Keratinocyte (primary cell): Measurements from ENCODE around the gene ZNF497. TPM values are rescaled to one million over a fixed set of nuclear protein-coding genes. Genes with fewer than 3 reads are reported as not detected.

Source experiments
- DNase-seq: peaks from one replicate; pipeline ENCODE4 v3.0.0-alpha.2; 2011; ENCODE audit warnings: low read depth, missing footprints, low spot score
- FAIRE-seq: peaks from 2 replicates; lab custom pipeline; 2011; peaks lifted over from hg19 to GRCh38; lab: Jason Lieb, UNC
- H2AFZ ChIP-seq: 2 replicates; pipeline ENCODE4 v1.6.0; 2012; ENCODE audit warnings: low read length, control low read depth, inconsistent platforms; ENCODE audit not compliant: control insufficient read depth
- H3K27ac ChIP-seq: 2 replicates; pipeline ENCODE4 v1.5.1; 2011; ENCODE audit warnings: low read length; ENCODE audit not compliant: control insufficient read depth, insufficient read depth
- H3K27me3 ChIP-seq: 3 replicates; pipeline ENCODE4 v1.6.0; 2011; ENCODE audit warnings: low read length; ENCODE audit not compliant: control insufficient read depth, insufficient read depth; ENCODE audit errors: extremely low read depth
- H3K36me3 ChIP-seq, 2 experiments: 2 replicates in 1 of 2; 3 replicates in 1 of 2; pipeline ENCODE4 v1.5.1; 2011; ENCODE audit warnings: low read length in 2 of 2, mild to moderate bottlenecking in 1 of 2; ENCODE audit not compliant: control insufficient read depth in 2 of 2, insufficient read depth in 2 of 2; ENCODE audit errors: extremely low read depth in 1 of 2
- H3K4me1 ChIP-seq: 3 replicates; pipeline ENCODE4 v1.5.1; 2011; ENCODE audit warnings: low read length; ENCODE audit not compliant: control insufficient read depth, insufficient read depth; ENCODE audit errors: extremely low read depth
- H3K4me2 ChIP-seq: 3 replicates; pipeline ENCODE4 v1.6.0; 2011; ENCODE audit warnings: low read depth, low read length; ENCODE audit not compliant: control insufficient read depth, insufficient read depth; ENCODE audit errors: extremely low read depth
- H3K4me3 ChIP-seq, 3 experiments: fragments of 200-600 bp in 1 of 3; sonication (generic) in 1 of 3; 2 replicates in 2 of 3; 3 replicates in 1 of 3; pipeline ENCODE4 v1.5.1; 2011 to 2016; ENCODE audit warnings: low read length in 3 of 3, mild to moderate bottlenecking in 3 of 3, control low read depth in 2 of 3, inconsistent platforms in 1 of 3, low read depth in 1 of 3, mixed read lengths in 1 of 3, mixed run types in 1 of 3, moderate library complexity in 1 of 3; ENCODE audit not compliant: control insufficient read depth in 2 of 3, insufficient read depth in 2 of 3; ENCODE audit errors: extremely low read depth in 1 of 3
- H3K79me2 ChIP-seq: 2 replicates; pipeline ENCODE4 v1.6.0; 2012; ENCODE audit warnings: low read length; ENCODE audit not compliant: control insufficient read depth, insufficient read depth
- H3K9ac ChIP-seq: 3 replicates; pipeline ENCODE4 v1.6.0; 2011; ENCODE audit warnings: low read length; ENCODE audit not compliant: control insufficient read depth, insufficient read depth; ENCODE audit errors: extremely low read depth
- H3K9me1 ChIP-seq: 3 replicates; pipeline ENCODE4 v1.6.0; 2011; ENCODE audit warnings: low read length; ENCODE audit not compliant: control insufficient read depth, insufficient read depth; ENCODE audit errors: extremely low read depth
- H3K9me3 ChIP-seq: 2 replicates; pipeline ENCODE4 v1.5.1; 2012; ENCODE audit warnings: low read depth, low read length; ENCODE audit not compliant: control insufficient read depth
- H4K20me1 ChIP-seq: 3 replicates; pipeline ENCODE4 v1.6.0; 2011; ENCODE audit warnings: low read length; ENCODE audit not compliant: control insufficient read depth, insufficient read depth; ENCODE audit errors: extremely low read depth
- EZH2 ChIP-seq: IDR thresholded peaks from one replicate; pipeline ENCODE4 v1.6.1; 2012; ENCODE audit warnings: inconsistent platforms, mild to moderate bottlenecking, low read length, moderate library complexity
- dilution Hi-C: fragments of 300-500 bp; cut with MboI; formaldehyde crosslinking; loops from one replicate; pipeline ENCODE4 v1.7.0; 2020; ENCODE audit warnings: low sequenced_read_pairs; ENCODE audit not compliant: extremely low pct_ligation_motif_present
- polyA plus RNA-seq, 5 experiments: library from polyadenylated mRNA; depleted of rRNA in 3 of 5; stranded (reverse) in 3 of 5; stranded (forward) in 1 of 5; unstranded in 1 of 5; fragments of >200 nt; gene quantifications; 1 replicate in 1 of 5; 2 replicates in 3 of 5; 3 replicates in 1 of 5; pipeline versions ENCODE4 v1.2.1 to v1.2.3, GENCODE V29; 2011 to 2012; ENCODE audit warnings: missing spikeins in 2 of 5, low read depth in 1 of 5, low replicate concordance in 1 of 5
- TF ChIP-seq, protein P1 (sequence below), 3 experiments: IDR thresholded peaks in 1 of 3; conservative IDR thresholded peaks in 1 of 3; optimal IDR thresholded peaks in 1 of 3; 2 replicates in 2 of 3; 3 replicates in 1 of 3; pipeline versions ENCODE3 to v1.5.1; 2011; ENCODE audit warnings: low read length in 3 of 3, mild to moderate bottlenecking in 3 of 3, moderate library complexity in 2 of 3, control low read depth in 1 of 3, inconsistent platforms in 1 of 3; ENCODE audit not compliant: insufficient read depth in 2 of 3; ENCODE audit errors: extremely low read depth in 1 of 3

ZNF497 gene
- polyA plus RNA-seq, 1 donor (not counting 4 experiments of a cell fraction or from before 2014, with no cell fraction given) = 0.29 TPM

DNA sequence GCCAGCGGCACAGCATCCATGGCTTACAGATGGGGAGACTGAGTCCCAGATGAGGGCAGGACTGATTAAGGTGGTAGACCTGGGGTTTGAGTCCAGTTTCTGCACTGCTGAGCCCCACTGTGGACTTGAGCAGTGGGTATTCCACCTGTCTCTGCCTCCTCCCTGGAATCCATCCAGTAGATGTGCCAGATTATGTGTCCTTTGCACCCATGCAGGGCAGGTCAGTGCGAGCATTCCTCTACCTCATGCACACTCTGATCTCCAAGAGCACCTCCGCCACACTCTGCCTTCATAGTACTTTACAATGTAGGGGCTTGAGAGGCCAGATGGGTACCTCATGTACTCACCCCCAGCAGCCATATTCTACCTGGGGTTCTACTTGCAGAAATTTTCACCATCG, 25.7 kb downstream of the ZNF497 start:
- dilution Hi-C loops = no loop called here
- no peak overlapping the region for H3K4me2 ChIP-seq
- FAIRE-seq (no peak), DNase-seq (no peak)
- H2AFZ ChIP-seq = no peak overlapping the region
- no peaks in the 10 kb centered on the region for H3K79me2 ChIP-seq
- H3K27ac ChIP-seq = no peak overlapping the region
- TF ChIP-seq EZH2 = no peak
- TF ChIP-seq, protein P1, sequence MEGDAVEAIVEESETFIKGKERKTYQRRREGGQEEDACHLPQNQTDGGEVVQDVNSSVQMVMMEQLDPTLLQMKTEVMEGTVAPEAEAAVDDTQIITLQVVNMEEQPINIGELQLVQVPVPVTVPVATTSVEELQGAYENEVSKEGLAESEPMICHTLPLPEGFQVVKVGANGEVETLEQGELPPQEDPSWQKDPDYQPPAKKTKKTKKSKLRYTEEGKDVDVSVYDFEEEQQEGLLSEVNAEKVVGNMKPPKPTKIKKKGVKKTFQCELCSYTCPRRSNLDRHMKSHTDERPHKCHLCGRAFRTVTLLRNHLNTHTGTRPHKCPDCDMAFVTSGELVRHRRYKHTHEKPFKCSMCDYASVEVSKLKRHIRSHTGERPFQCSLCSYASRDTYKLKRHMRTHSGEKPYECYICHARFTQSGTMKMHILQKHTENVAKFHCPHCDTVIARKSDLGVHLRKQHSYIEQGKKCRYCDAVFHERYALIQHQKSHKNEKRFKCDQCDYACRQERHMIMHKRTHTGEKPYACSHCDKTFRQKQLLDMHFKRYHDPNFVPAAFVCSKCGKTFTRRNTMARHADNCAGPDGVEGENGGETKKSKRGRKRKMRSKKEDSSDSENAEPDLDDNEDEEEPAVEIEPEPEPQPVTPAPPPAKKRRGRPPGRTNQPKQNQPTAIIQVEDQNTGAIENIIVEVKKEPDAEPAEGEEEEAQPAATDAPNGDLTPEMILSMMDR (optimal IDR thresholded peaks at IDR 0.05 in 1 of 3, IDR thresholded peaks at IDR 0.05 in 1 of 3, conservative IDR thresholded peaks at IDR 0.05 in 1 of 3; ENCODE audit: extremely low read depth in 1 of 3, insufficient read depth in 2 of 3, low read length in 3 of 3) = no peak
- H3K27me3 ChIP-seq = no peaks in the 10 kb centered on the region
- no peak overlapping the region for H3K4me3 ChIP-seq
- no peaks in the 10 kb centered on the region for H3K4me1 ChIP-seq
- H3K36me3 ChIP-seq = peaks cover 12 to 18% of the 10 kb centered on the region in 2 experiments
- H3K9me1 ChIP-seq = no peaks in the 10 kb centered on the region
- H3K9me3 ChIP-seq = peaks cover 9% of the 10 kb centered on the region
- H4K20me1 ChIP-seq = no peaks in the 10 kb centered on the region
- H3K9ac ChIP-seq = no peak overlapping the region

DNA sequence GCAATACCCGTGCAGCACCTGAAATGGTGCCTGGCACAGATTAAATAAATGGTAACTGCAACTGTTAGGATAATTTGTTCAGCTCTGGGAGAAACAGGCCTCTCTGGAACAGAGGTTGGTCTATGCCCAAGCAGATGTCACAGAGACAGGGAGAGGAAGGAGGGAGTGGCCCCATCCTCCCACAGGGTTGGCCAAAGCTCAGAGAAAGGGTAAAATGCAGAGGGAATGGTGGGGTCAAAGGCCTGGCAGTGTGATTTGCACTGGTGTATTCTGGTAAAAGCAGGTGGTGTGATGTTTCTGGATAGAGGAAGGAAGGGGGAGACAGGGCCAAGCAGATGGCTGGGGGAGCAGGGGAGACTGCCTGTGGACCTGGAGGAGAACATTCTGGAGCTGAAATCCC, 26.3 kb downstream of the ZNF497 start:
- dilution Hi-C loops = no loop called here
- TF ChIP-seq, protein P1 (optimal IDR thresholded peaks at IDR 0.05 in 1 of 3, IDR thresholded peaks at IDR 0.05 in 1 of 3, conservative IDR thresholded peaks at IDR 0.05 in 1 of 3; ENCODE audit: extremely low read depth in 1 of 3, insufficient read depth in 2 of 3, low read length in 3 of 3) = no peak
- no peak for TF ChIP-seq EZH2

More for the DNA sequence above, 26.3 kb downstream of the ZNF497 start:
- H3K9ac ChIP-seq = no peak overlapping the region
- H3K9me1 ChIP-seq = no peaks in the 10 kb centered on the region
- peaks cover 9% of the 10 kb centered on the region for H3K9me3 ChIP-seq
- no peak overlapping the region for H2AFZ ChIP-seq
- no peak overlapping the region for H3K4me2 ChIP-seq
- H3K79me2 ChIP-seq = no peaks in the 10 kb centered on the region
- no peaks in the 10 kb centered on the region for H3K27me3 ChIP-seq
- H3K36me3 ChIP-seq = peaks cover 12 to 18% of the 10 kb centered on the region in 2 experiments
- no peak overlapping the region for H3K27ac ChIP-seq
- H3K4me1 ChIP-seq = no peaks in the 10 kb centered on the region
- H4K20me1 ChIP-seq = no peaks in the 10 kb centered on the region
- no peak for FAIRE-seq
- H3K4me3 ChIP-seq = no peak overlapping the region
- DNase-seq = no peak
